Mesenchymal stem cell (in vitro differentiated cells and primary cell): Measurements from ENCODE around the gene OR51E1. TPM values are rescaled to one million over a fixed set of nuclear protein-coding genes. Genes with fewer than 3 reads are reported as not detected.

ENCODE experiments used
- DNase-seq: peaks from one replicate; pipeline ENCODE4 v3.0.0-alpha.2; 2013
- H2AFZ ChIP-seq: one replicate; pipeline ENCODE4 v1.6.1; 2013; ENCODE audit warnings: low read depth, mild to moderate bottlenecking, control low read depth, inconsistent platforms, low read length, moderate library complexity
- H2AK5ac ChIP-seq: 2 replicates; pipeline ENCODE4 v1.6.1; 2013; ENCODE audit warnings: low read length, moderate library complexity, mild to moderate bottlenecking, inconsistent platforms; ENCODE audit not compliant: severe bottlenecking
- H2BK120ac ChIP-seq: one replicate; pipeline ENCODE4 v1.6.1; 2013; ENCODE audit warnings: low read depth, mild to moderate bottlenecking, inconsistent platforms, low read length, moderate library complexity
- H2BK12ac ChIP-seq, 2 experiments: one replicate each; pipeline ENCODE4 v1.6.1; 2013; ENCODE audit warnings: inconsistent platforms in 2 of 2, low read length in 2 of 2, mild to moderate bottlenecking in 2 of 2, moderate library complexity in 2 of 2, control low read depth in 1 of 2
- H2BK15ac ChIP-seq: one replicate; pipeline ENCODE4 v1.6.1; 2013; ENCODE audit warnings: mild to moderate bottlenecking, low read depth, inconsistent platforms; ENCODE audit not compliant: poor library complexity, severe bottlenecking
- H2BK5ac ChIP-seq: 2 replicates; pipeline ENCODE4 v1.6.1; 2013; ENCODE audit warnings: low read depth, mild to moderate bottlenecking, low read length, control low read depth, inconsistent platforms; ENCODE audit not compliant: poor library complexity, severe bottlenecking
- H3K14ac ChIP-seq, 2 experiments: one replicate each; pipeline ENCODE4 v1.6.1; 2013; ENCODE audit warnings: inconsistent platforms in 2 of 2, low read length in 2 of 2, control low read depth in 1 of 2, mild to moderate bottlenecking in 1 of 2, moderate library complexity in 1 of 2
- H3K18ac ChIP-seq, 2 experiments: one replicate each; pipeline ENCODE4 v1.6.1; 2013; ENCODE audit warnings: inconsistent platforms in 2 of 2, low read length in 2 of 2, control low read depth in 1 of 2, low read depth in 1 of 2, mild to moderate bottlenecking in 1 of 2
- H3K23ac ChIP-seq, 2 experiments: one replicate each; pipeline ENCODE4 v1.6.1; 2013; ENCODE audit warnings: inconsistent platforms in 2 of 2, low read length in 2 of 2, mild to moderate bottlenecking in 2 of 2, moderate library complexity in 2 of 2, control low read depth in 1 of 2
- H3K27ac ChIP-seq: 2 replicates; pipeline ENCODE4 v1.5.1; 2013; ENCODE audit warnings: mild to moderate bottlenecking, moderate library complexity, low read length, control low read depth, inconsistent platforms; ENCODE audit not compliant: poor library complexity, severe bottlenecking
- H3K27me3 ChIP-seq, 2 experiments: 2 replicates each; pipeline versions ENCODE4 v1.6.1 to v1.7.0; 2013; ENCODE audit warnings: low read length in 2 of 2, mild to moderate bottlenecking in 2 of 2, moderate library complexity in 2 of 2, control low read depth in 1 of 2, inconsistent platforms in 1 of 2; ENCODE audit not compliant: control insufficient read depth in 1 of 2, insufficient read depth in 1 of 2
- H3K36me3 ChIP-seq, 2 experiments: 2 replicates each; pipeline versions ENCODE4 v1.6.1 to v1.7.0; 2013; ENCODE audit warnings: low read length in 2 of 2, control low read depth in 1 of 2, inconsistent platforms in 1 of 2, low read depth in 1 of 2, mild to moderate bottlenecking in 1 of 2; ENCODE audit not compliant: insufficient read depth in 2 of 2, control insufficient read depth in 1 of 2
- H3K4ac ChIP-seq, 2 experiments: one replicate each; pipeline ENCODE4 v1.6.1; 2013; ENCODE audit warnings: inconsistent platforms in 2 of 2, low read length in 2 of 2, mild to moderate bottlenecking in 2 of 2, moderate library complexity in 2 of 2, control low read depth in 1 of 2, low read depth in 1 of 2
- H3K4me1 ChIP-seq: 2 replicates; pipeline ENCODE4 v1.6.1; 2013; ENCODE audit warnings: low read depth, low read length, control low read depth; ENCODE audit not compliant: control insufficient read depth, insufficient read depth
- H3K4me2 ChIP-seq: 2 replicates; pipeline ENCODE4 v1.6.1; 2013; ENCODE audit warnings: low read length, mild to moderate bottlenecking, inconsistent platforms; ENCODE audit not compliant: poor library complexity, severe bottlenecking
- H3K4me3 ChIP-seq, 2 experiments: 2 replicates each; pipeline versions ENCODE4 v1.5.1 to v1.7.0; 2013; ENCODE audit warnings: low read length in 2 of 2, mild to moderate bottlenecking in 2 of 2, control low read depth in 1 of 2, low read depth in 1 of 2; ENCODE audit not compliant: insufficient read depth in 1 of 2
- H3K79me1 ChIP-seq: replicated peaks from 2 replicates; pipeline ENCODE4 v1.6.1; 2013; ENCODE audit warnings: mild to moderate bottlenecking, control low read depth, low read length, inconsistent platforms; ENCODE audit not compliant: poor library complexity, severe bottlenecking
- H3K9ac ChIP-seq: 2 replicates; pipeline ENCODE4 v1.7.0; 2013; ENCODE audit warnings: mild to moderate bottlenecking, low read length, moderate library complexity
- H3K9me3 ChIP-seq: 2 replicates; pipeline ENCODE4 v1.7.0; 2013; ENCODE audit warnings: mild to moderate bottlenecking, low read length; ENCODE audit not compliant: control insufficient read depth
- H4K8ac ChIP-seq: one replicate; pipeline ENCODE4 v1.6.1; 2013; ENCODE audit warnings: inconsistent platforms, mild to moderate bottlenecking, low read length, moderate library complexity
- H4K91ac ChIP-seq: one replicate; pipeline ENCODE4 v1.6.1; 2013; ENCODE audit warnings: mild to moderate bottlenecking, low read length, inconsistent platforms
- WGBS: methylation state at CpG from one replicate; pipeline ENCODE4 v1.1.7; 2013; ENCODE audit warnings: mixed read lengths; 5-methylcytosine and 5-hydroxymethylcytosine counted together
- polyA plus RNA-seq, 2 experiments: library from polyadenylated mRNA; stranded (reverse); fragments of 200-250 nt; gene quantifications; one replicate each; pipeline ENCODE4 v1.2.3, GENCODE V29; 2013

Gene OR51E1, protein sequence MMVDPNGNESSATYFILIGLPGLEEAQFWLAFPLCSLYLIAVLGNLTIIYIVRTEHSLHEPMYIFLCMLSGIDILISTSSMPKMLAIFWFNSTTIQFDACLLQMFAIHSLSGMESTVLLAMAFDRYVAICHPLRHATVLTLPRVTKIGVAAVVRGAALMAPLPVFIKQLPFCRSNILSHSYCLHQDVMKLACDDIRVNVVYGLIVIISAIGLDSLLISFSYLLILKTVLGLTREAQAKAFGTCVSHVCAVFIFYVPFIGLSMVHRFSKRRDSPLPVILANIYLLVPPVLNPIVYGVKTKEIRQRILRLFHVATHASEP
- polyA plus RNA-seq (2013, experiment 1 of 2): not detected
- polyA plus RNA-seq (2013, experiment 2 of 2): 0.01 TPM

DNA sequence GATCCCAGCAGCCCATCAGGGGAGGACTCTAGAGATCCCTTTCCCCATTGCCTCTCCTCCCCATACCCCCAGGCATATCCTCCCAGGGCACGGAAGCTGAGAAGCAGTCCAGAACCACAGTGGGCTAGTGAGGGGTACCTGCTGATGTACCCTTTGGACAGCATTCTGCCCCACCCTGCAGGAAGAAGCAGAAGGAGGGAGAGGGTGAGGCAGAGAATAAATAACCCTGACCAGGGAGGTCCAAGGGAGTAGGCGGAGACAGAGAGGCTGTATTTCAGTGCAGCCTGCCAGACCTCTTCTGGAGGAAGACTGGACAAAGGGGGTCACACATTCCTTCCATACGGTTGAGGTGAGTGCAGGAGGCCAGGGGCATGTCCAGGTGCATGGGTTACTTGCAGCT is at the start of gene OR51E1:
Gene OR51E1, plus strand, starts transcription at position 301 of the 400 bp plus-strand sequence. CDS start 8,545 bp downstream, outside the sequence.
- H4K91ac ChIP-seq: no peak within 1 kb of the TSS
- H2BK15ac ChIP-seq: no peak within 1 kb of the TSS
- no peak within 1 kb of the TSS for H3K4me2 ChIP-seq
- H3K14ac ChIP-seq: no peak within 1 kb of the TSS
- no peaks in the 10 kb centered on the region for H3K36me3 ChIP-seq
- no peak within 1 kb of the TSS for H2BK120ac ChIP-seq
- 76% methylated on average over 2 of the region's 3 CpGs for WGBS
- DNase-seq: no peak
- H4K8ac ChIP-seq: no peak within 1 kb of the TSS
- no peaks in the 10 kb centered on the region for H3K79me1 ChIP-seq
- no peak within 1 kb of the TSS for H3K9ac ChIP-seq
- no peak within 1 kb of the TSS for H3K18ac ChIP-seq
- H2AK5ac ChIP-seq: no peak within 1 kb of the TSS
- no peak within 1 kb of the TSS for H3K27ac ChIP-seq
- no peak within 1 kb of the TSS for H3K23ac ChIP-seq
- H3K9me3 ChIP-seq: no peaks in the 10 kb centered on the region
- no peaks in the 10 kb centered on the region for H3K4me1 ChIP-seq
- no peak within 1 kb of the TSS for H3K4ac ChIP-seq
- no peak within 1 kb of the TSS for H3K4me3 ChIP-seq
- no peak within 1 kb of the TSS for H2BK5ac ChIP-seq
- H2AFZ ChIP-seq: no peak within 1 kb of the TSS
- H2BK12ac ChIP-seq: no peak within 1 kb of the TSS
- H3K27me3 ChIP-seq: peaks cover 0 to 7% of the 10 kb centered on the region in 2 experiments

- no peak overlapping the region for H4K8ac ChIP-seq
- no peak overlapping the region for H2BK12ac ChIP-seq
- DNase-seq: no peak
- no peak overlapping the region for H3K23ac ChIP-seq
- no peak overlapping the region for H3K27ac ChIP-seq
- no peak overlapping the region for H2AFZ ChIP-seq
- H4K91ac ChIP-seq: no peak overlapping the region
- H2BK5ac ChIP-seq: no peak overlapping the region
- H3K27me3 ChIP-seq: no peaks in the 10 kb centered on the region
- no peak overlapping the region for H3K4me2 ChIP-seq
- 93% methylated on average over 4 of the region's 4 CpGs for WGBS
- no peaks in the 10 kb centered on the region for H3K4me1 ChIP-seq
- H3K9ac ChIP-seq: no peak overlapping the region
- H3K4me3 ChIP-seq: no peak overlapping the region
- no peak overlapping the region for H3K18ac ChIP-seq
- H3K79me1 ChIP-seq: peaks cover 7% of the 10 kb centered on the region
- H3K9me3 ChIP-seq: no peaks in the 10 kb centered on the region
- peaks cover 32 to 50% of the 10 kb centered on the region in 2 experiments for H3K36me3 ChIP-seq
- no peak overlapping the region for H3K4ac ChIP-seq
- H2BK15ac ChIP-seq: no peak overlapping the region
- H2AK5ac ChIP-seq: no peak overlapping the region
- H2BK120ac ChIP-seq: no peak overlapping the region
- no peak overlapping the region for H3K14ac ChIP-seq
Measured at GRCh38 chr11:4605057-4605456, 38.7 kb upstream of the OR51E1 start.

DNA sequence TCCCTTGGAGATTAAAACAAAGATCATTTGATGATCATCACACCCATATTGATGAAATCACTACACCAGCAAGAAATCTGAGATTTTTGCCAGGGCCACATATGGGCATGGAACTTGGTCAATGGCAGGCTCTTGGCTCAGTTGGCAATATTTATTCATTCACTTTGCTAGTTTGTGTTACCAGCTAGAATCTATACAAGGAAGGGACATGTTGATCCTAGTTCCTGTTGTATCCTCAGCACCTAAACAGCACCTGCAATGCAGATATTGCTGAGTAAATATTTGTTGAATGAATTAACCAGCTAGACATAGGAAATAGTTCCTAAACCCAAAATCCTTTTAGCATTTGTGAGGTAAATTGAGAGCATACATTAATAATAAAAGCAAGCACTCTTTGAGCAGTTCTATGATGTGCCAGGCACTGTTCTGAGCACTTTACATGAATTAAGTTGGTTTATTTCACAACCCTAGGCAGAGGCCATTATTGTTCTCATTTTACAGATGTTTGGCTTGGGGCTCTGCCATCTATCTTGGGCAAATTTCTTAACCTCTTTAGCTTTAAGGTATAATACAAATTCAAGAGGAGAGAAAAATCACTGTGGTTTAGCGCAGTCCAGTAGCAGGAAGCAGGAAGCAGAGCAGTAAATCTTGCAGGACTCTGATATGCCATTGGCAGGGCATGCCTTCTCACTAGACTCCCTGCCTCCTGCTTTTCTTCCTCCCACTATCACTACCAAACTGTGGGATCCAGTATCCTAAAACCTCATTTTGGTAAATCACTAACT is 37.4 kb upstream of the OR51E1 start:
- Histone ChIP-seq H2AK5ac (no peak overlapping the region), H3K36me3 (peaks cover 20 to 36% of the 10 kb centered on the region in 2 experiments), H2BK5ac (no peak overlapping the region), H3K23ac (no peak overlapping the region), H2BK120ac (no peak overlapping the region), H2AFZ (no peak overlapping the region), H3K9ac (peak overlapping the region; percentile 93), H3K9me3 (no peaks in the 10 kb centered on the region), H3K4me2 (no peak overlapping the region), H2BK12ac (no peak overlapping the region), H3K79me1 (peaks cover 7% of the 10 kb centered on the region), H2BK15ac (no peak overlapping the region), H3K4me1 (no peaks in the 10 kb centered on the region), H3K14ac (no peak overlapping the region), H3K27ac (no peak overlapping the region), H3K4ac (no peak overlapping the region), H3K18ac (no peak overlapping the region), H3K4me3 (peak overlapping the region in 1 of 2 experiments; percentile 85), H4K8ac (no peak overlapping the region), H4K91ac (no peak overlapping the region), H3K27me3 (no peaks in the 10 kb centered on the region)
- WGBS: 40% methylated on average over 1 of the region's 1 CpG
- DNase-seq: peak; percentile 1

- Histone ChIP-seq H2BK120ac (no peak overlapping the region), H3K4ac (no peak overlapping the region), H4K8ac (no peak overlapping the region), H3K79me1 (peaks cover 7% of the 10 kb centered on the region), H3K36me3 (peaks cover 13 to 30% of the 10 kb centered on the region in 2 experiments), H4K91ac (no peak overlapping the region), H3K18ac (no peak overlapping the region), H3K4me1 (no peaks in the 10 kb centered on the region), H3K27ac (no peak overlapping the region), H3K9me3 (no peaks in the 10 kb centered on the region), H2BK5ac (no peak overlapping the region), H3K4me2 (no peak overlapping the region), H3K27me3 (no peaks in the 10 kb centered on the region), H3K4me3 (peak overlapping the region in 1 of 2 experiments; percentile 85), H2AK5ac (no peak overlapping the region), H2BK12ac (no peak overlapping the region), H3K9ac (peak overlapping the region; percentile 93), H3K14ac (no peak overlapping the region), H2BK15ac (no peak overlapping the region), H2AFZ (no peak overlapping the region), H3K23ac (no peak overlapping the region)
- WGBS: 80% methylated on average over 4 of the region's 6 CpGs
- peak; percentile 10 for DNase-seq
Measured at GRCh38 chr11:4607096-4607495, 36.7 kb upstream of the OR51E1 start.
